K562 (cell line): ENCODE data around the gene TFPI2. TPM values are rescaled to one million over a fixed set of nuclear protein-coding genes. Genes with fewer than 3 reads are reported as not detected.

ENCODE experiments used
- ATAC-seq: fragments of 200-7000 bp; cut with Tn5 transposase; 3 replicates; pipeline ENCODE4 v1.9.1; 2020; ENCODE audit warnings: moderate library complexity
- BruUV-seq: library from RNA; stranded (reverse); fragments of 400-500 nt; replicated peaks from 2 replicates; lab custom pipeline; 2021; lab: Mats Ljungman, UMichigan
- CTCF ChIA-PET: fragments of 300-600 bp; formaldehyde crosslinking; extraction: SDS; loops from one replicate; lab custom pipeline; 2021; ENCODE audit warnings: low intra/inter-chr PET ratio; lab: Yijun Ruan, JAX
- POLR2A ChIA-PET: fragments of 300-600, 350-650 bp; sonication (Branson Sonifier 250); formaldehyde crosslinking; extraction: SDS; loops from one replicate; lab custom pipeline; 2021; ENCODE audit warnings: antibody characterized with exemption, inconsistent platforms; lab: Yijun Ruan, JAX
- DNase-seq, 4 experiments: peaks; one replicate each; pipeline versions ENCODE4 v3.0.0 to v3.0.0-alpha.2; 2011 to 2018; ENCODE audit warnings: low spot score in 3 of 4, mixed read lengths in 3 of 4; ENCODE audit errors: extremely low read depth in 1 of 4
- FAIRE-seq: peaks from 2 replicates; lab custom pipeline; 2011; peaks lifted over from hg19 to GRCh38; lab: Jason Lieb, UNC
- H2AFZ ChIP-seq: 2 replicates; pipeline ENCODE4 v1.6.0; 2011; ENCODE audit warnings: low read depth, low read length, control low read depth, inconsistent platforms
- H3K27ac ChIP-seq: fragments of 200-600 bp; 3 replicates; pipeline ENCODE4 v1.8.0; 2011; ENCODE audit warnings: low read depth, mild to moderate bottlenecking, control low read depth, inconsistent platforms, low read length, moderate library complexity, mixed read lengths; ENCODE audit errors: extremely low read depth
- H3K27me3 ChIP-seq, 2 experiments: fragments of 300-600 bp in 1 of 2; 2 replicates in 1 of 2; 3 replicates in 1 of 2; pipeline versions ENCODE4 v1.6.0 to v1.8.0; 2011; ENCODE audit warnings: inconsistent platforms in 2 of 2, low read length in 2 of 2, mild to moderate bottlenecking in 1 of 2, mixed read lengths in 1 of 2, moderate library complexity in 1 of 2; ENCODE audit not compliant: control insufficient read depth in 2 of 2, insufficient read depth in 2 of 2
- H3K36me3 ChIP-seq: fragments of 300-600 bp; 3 replicates; pipeline ENCODE4 v1.8.0; 2011; ENCODE audit warnings: mild to moderate bottlenecking, low read length, inconsistent platforms; ENCODE audit not compliant: control insufficient read depth, insufficient read depth
- H3K4me1 ChIP-seq, 2 experiments: fragments of 200-600 bp in 1 of 2; replicated peaks in 1 of 2; 2 replicates in 1 of 2; 3 replicates in 1 of 2; pipeline versions ENCODE4 v1.5.1 to v1.8.0; 2011; ENCODE audit warnings: inconsistent platforms in 2 of 2, low read length in 2 of 2, mild to moderate bottlenecking in 1 of 2, mixed read lengths in 1 of 2, moderate library complexity in 1 of 2; ENCODE audit not compliant: control insufficient read depth in 2 of 2, insufficient read depth in 2 of 2
- H3K4me2 ChIP-seq: 2 replicates; pipeline ENCODE4 v1.6.1; 2011; ENCODE audit warnings: low read length, control low read depth, inconsistent platforms, mixed read lengths; ENCODE audit not compliant: insufficient read depth
- H3K4me3 ChIP-seq: fragments of 200-600 bp; sonication (generic), shearing (Covaris generic); 2 replicates; pipeline ENCODE4 v1.5.1; 2016; ENCODE audit warnings: control low read depth, inconsistent platforms
- H3K79me2 ChIP-seq: fragments of 200-600 bp; 3 replicates; pipeline ENCODE4 v1.8.0; 2011; ENCODE audit warnings: low read length, inconsistent platforms; ENCODE audit not compliant: control insufficient read depth, insufficient read depth
- H3K9ac ChIP-seq, 2 experiments: 2 replicates each; pipeline versions ENCODE4 v1.6.0 to v1.6.1; 2011; ENCODE audit warnings: low read depth in 2 of 2, low read length in 2 of 2, control low read depth in 1 of 2, inconsistent platforms in 1 of 2, mild to moderate bottlenecking in 1 of 2, mixed read lengths in 1 of 2; ENCODE audit not compliant: insufficient read depth in 1 of 2
- H3K9me1 ChIP-seq: one replicate; pipeline ENCODE4 v1.6.0; 2011; ENCODE audit warnings: inconsistent platforms, mild to moderate bottlenecking, low read length, moderate library complexity; ENCODE audit not compliant: control insufficient read depth, insufficient read depth
- H3K9me3 ChIP-seq: replicated peaks from 2 replicates; pipeline ENCODE4 v1.5.1; 2011; ENCODE audit warnings: low read depth, low read length, inconsistent platforms; ENCODE audit not compliant: control insufficient read depth, insufficient read depth
- H4K20me1 ChIP-seq: replicated peaks from 2 replicates; pipeline ENCODE4 v1.6.1; 2011; ENCODE audit warnings: low read length, inconsistent platforms, mixed read lengths; ENCODE audit not compliant: control insufficient read depth, insufficient read depth
- ATF3 ChIP-seq, 2 experiments: fragments of 450-650 bp in 1 of 2; sonication (generic) in 1 of 2; formaldehyde crosslinking in 1 of 2; IDR thresholded peaks in 1 of 2; conservative IDR thresholded peaks in 1 of 2; 2 replicates each; pipeline versions ENCODE4 v1.6.1 to v1.8.1; 2016 to 2023; ENCODE audit warnings: mild to moderate bottlenecking in 2 of 2, moderate library complexity in 2 of 2, inconsistent platforms in 1 of 2, missing genetic modification reagents in 1 of 2
- CEBPG ChIP-seq, 3 experiments: fragments of 200-800 bp in 1 of 3; sonication (Bioruptor generic) in 1 of 3; sonication (generic) in 1 of 3; formaldehyde crosslinking in 1 of 3; IDR thresholded peaks in 2 of 3; conservative IDR thresholded peaks in 1 of 3; 2 replicates each; pipeline versions ENCODE4 v1.6.1 to v1.8.0; 2016 to 2022; ENCODE audit warnings: missing compliant biosample characterization in 2 of 3, missing genetic modification characterization in 2 of 3, mild to moderate bottlenecking in 1 of 3, missing genetic modification reagents in 1 of 3
- ZNF511 ChIP-seq: sonication (generic); formaldehyde crosslinking; IDR thresholded peaks from 2 replicates; pipeline ENCODE4 v1.8.0; 2022; ENCODE audit warnings: mild to moderate bottlenecking, missing genetic modification reagents
- WGBS: fragments of 100-300 bp; shearing (Covaris generic); methylation state at CpG from one replicate; pipeline ENCODE4 v1.1.6; 2016; ENCODE audit warnings: low coverage, mixed read lengths; ENCODE audit not compliant: insufficient coverage; ENCODE audit errors: missing lambda C conversion rate; 5-methylcytosine and 5-hydroxymethylcytosine counted together
- in situ Hi-C: fragments of 300-500 bp; cut with MboI; formaldehyde crosslinking; loops from 4 replicates; pipeline ENCODE4 v1.15.0; 2018; ENCODE audit warnings: inconsistent platforms, mixed read lengths
- intact Hi-C: fragments of 100-400 bp; cut with micrococcal nuclease; formaldehyde crosslinking; loops from 2 replicates; pipeline ENCODE4 v1.14.2; 2022
- polyA plus RNA-seq, 8 experiments: library from polyadenylated mRNA; depleted of rRNA in 4 of 8; stranded (reverse) in 5 of 8; unstranded in 3 of 8; fragments of >200 nt; fragmentation: Nextera tagmentation in 2 of 8; fragmentation: Illumina TruSeq in 1 of 8; extraction: Ambion mirVana in 2 of 8; extraction: Trizol in 1 of 8; gene quantifications; 2 replicates each; pipeline versions ENCODE4 v1.2.1 to v1.2.3, GENCODE V29; 2011 to 2014; ENCODE audit warnings: inconsistent platforms in 1 of 8, missing spikeins in 1 of 8
- total RNA-seq, 7 experiments: library from RNA; depleted of rRNA in 6 of 7; stranded (reverse); fragments of >200 nt in 6 of 7; fragmentation: Illumina TruSeq in 2 of 7; extraction: Trizol in 2 of 7; gene quantifications; 2 replicates each; pipeline versions ENCODE4 v1.2.1 to v1.2.3, GENCODE V29; 2011 to 2021; ENCODE audit warnings: low replicate concordance in 1 of 7

TFPI2 gene
- total and polyA plus RNA-seq, 9 of the 15 experiments (the other 6 are each of a cell fraction or from before 2014, with no cell fraction given): 0.07 to 0.25 (median 0.11) TPM; not detected in 4

GRCh38 chr7:93873998-93874574 is 16.5 kb downstream of the TFPI2 start:
- H3K4me2 ChIP-seq: no peak overlapping the region
- H3K36me3 ChIP-seq: no peaks in the 10 kb centered on the region
- FAIRE-seq: no peak
- no peak overlapping the region for H3K4me3 ChIP-seq
- no peaks in the 10 kb centered on the region for H4K20me1 ChIP-seq
- in situ Hi-C loops: no loop called here
- ChIA-PET CTCF (no interaction called here), POLR2A (no interaction called here)
- H3K27ac ChIP-seq: no peak overlapping the region
- DNase-seq: no peak
- WGBS: 0% methylated on average over 1 of the region's 1 CpG
- H3K9ac ChIP-seq: no peak overlapping the region
- H3K4me1 ChIP-seq: no peaks in the 10 kb centered on the region; a peak in 1 of 5 replicates
- H2AFZ ChIP-seq: no peak overlapping the region
- BruUV-seq: no TSS peak
- ATAC-seq: no peak
- TF ChIP-seq ATF3 (IDR thresholded peaks at IDR 0.05) (peak; percentile 44; the same call in 1 of the 2 replicates), ATF3 (CRISPR knock-in tag; conservative IDR thresholded peaks at IDR 0.05) (no peak), CEBPG (CRISPR knock-in tag; IDR thresholded peaks at IDR 0.05) (no peak), CEBPG (tag; conservative IDR thresholded peaks at IDR 0.05 in 1 of 2, IDR thresholded peaks at IDR 0.05 in 1 of 2) (peak in 1 of 2 experiments; percentile 45; a peak in 1 of 4 replicates), ZNF511 (CRISPR knock-in tag) (no peak)
- TF ChIP-seq, all 486 proteins: peak for 2
- H3K79me2 ChIP-seq: no peaks in the 10 kb centered on the region
- no peaks in the 10 kb centered on the region for H3K9me3 ChIP-seq
- intact Hi-C loops: no loop called here
- no peaks in the 10 kb centered on the region for H3K27me3 ChIP-seq
- no peaks in the 10 kb centered on the region for H3K9me1 ChIP-seq
